Measurements from ENCODE around the gene SH3RF3. TPM values are rescaled to one million over a fixed set of nuclear protein-coding genes. Genes with fewer than 3 reads are reported as not detected.

Gene SH3RF3
- total RNA-seq, 2 donors from 2014 or later = 1.3 to 2.5 TPM

DNA sequence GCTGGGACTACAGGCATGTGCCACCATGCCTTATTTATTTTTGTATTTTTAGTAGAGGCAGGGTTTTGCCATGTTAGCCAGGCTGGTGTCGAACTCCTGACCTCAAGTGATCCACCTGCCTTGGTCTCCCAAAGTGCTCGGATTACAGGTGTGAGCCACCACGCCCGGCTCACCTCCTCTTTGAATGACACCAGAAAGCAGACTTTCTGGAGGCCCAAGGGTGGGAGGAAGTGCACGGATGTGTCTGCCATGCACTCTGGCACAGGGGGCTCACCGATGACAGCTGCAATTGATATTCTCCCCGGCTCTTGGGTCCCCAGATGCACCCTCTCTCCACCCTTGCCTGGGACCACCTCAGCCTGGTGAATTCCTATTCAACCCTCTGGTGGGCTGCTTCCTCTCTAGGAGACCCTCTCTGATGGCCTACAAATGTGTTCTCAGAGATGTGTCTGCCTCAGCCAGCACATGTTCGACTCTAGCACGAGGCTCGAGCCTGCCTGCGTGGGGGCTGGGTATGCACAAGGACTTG lies 397.5 kb downstream of the SH3RF3 start:
- H3K27ac ChIP-seq = no peak overlapping the region
- H3K27me3 ChIP-seq = no peaks in the 10 kb centered on the region
- no peaks in the 10 kb centered on the region for H3K9me3 ChIP-seq
- H3K9ac ChIP-seq (ENCODE audit: low read depth in 2 of 2, low read length in 2 of 2) = no peak overlapping the region
- H3K36me3 ChIP-seq = no peaks in the 10 kb centered on the region
- no peak for DNase-seq
- TF ChIP-seq, protein P1, sequence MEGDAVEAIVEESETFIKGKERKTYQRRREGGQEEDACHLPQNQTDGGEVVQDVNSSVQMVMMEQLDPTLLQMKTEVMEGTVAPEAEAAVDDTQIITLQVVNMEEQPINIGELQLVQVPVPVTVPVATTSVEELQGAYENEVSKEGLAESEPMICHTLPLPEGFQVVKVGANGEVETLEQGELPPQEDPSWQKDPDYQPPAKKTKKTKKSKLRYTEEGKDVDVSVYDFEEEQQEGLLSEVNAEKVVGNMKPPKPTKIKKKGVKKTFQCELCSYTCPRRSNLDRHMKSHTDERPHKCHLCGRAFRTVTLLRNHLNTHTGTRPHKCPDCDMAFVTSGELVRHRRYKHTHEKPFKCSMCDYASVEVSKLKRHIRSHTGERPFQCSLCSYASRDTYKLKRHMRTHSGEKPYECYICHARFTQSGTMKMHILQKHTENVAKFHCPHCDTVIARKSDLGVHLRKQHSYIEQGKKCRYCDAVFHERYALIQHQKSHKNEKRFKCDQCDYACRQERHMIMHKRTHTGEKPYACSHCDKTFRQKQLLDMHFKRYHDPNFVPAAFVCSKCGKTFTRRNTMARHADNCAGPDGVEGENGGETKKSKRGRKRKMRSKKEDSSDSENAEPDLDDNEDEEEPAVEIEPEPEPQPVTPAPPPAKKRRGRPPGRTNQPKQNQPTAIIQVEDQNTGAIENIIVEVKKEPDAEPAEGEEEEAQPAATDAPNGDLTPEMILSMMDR (IDR thresholded peaks at IDR 0.05) = no peak
- no peak overlapping the region for H3K4me3 ChIP-seq
- intact Hi-C loops (cut with DNase I) = no loop called here
- no peaks in the 10 kb centered on the region for H3K4me1 ChIP-seq

DNA sequence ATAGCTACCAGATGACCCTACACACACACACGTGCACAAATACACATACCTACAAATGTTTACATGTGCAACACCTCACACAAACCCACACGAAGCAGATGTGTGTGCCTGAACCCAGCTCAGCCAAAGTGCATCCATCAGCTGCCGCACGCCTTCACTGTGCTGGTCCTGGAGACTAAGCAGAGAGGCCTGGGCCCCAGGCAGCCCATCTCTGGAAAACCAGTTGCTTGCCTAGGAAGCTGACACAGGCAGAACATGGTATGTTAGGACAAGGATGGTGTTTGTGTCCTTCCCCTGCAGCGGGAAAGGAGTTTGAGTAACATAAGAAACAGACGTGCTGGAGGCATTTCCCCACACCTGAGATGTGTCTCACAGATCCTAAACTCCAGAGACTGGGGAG lies 398.1 kb downstream of the SH3RF3 start:
- TF ChIP-seq, protein P1 (IDR thresholded peaks at IDR 0.05) = no peak
- no peak for DNase-seq
- H3K4me3 ChIP-seq = no peak overlapping the region
- no peaks in the 10 kb centered on the region for H3K27me3 ChIP-seq
- H3K9ac ChIP-seq (ENCODE audit: low read depth in 2 of 2, low read length in 2 of 2) = no peak overlapping the region
- no peaks in the 10 kb centered on the region for H3K4me1 ChIP-seq
- H3K36me3 ChIP-seq = no peaks in the 10 kb centered on the region
- no peak overlapping the region for H3K27ac ChIP-seq
- intact Hi-C loops (cut with DNase I) = no loop called here
- no peaks in the 10 kb centered on the region for H3K9me3 ChIP-seq

DNA sequence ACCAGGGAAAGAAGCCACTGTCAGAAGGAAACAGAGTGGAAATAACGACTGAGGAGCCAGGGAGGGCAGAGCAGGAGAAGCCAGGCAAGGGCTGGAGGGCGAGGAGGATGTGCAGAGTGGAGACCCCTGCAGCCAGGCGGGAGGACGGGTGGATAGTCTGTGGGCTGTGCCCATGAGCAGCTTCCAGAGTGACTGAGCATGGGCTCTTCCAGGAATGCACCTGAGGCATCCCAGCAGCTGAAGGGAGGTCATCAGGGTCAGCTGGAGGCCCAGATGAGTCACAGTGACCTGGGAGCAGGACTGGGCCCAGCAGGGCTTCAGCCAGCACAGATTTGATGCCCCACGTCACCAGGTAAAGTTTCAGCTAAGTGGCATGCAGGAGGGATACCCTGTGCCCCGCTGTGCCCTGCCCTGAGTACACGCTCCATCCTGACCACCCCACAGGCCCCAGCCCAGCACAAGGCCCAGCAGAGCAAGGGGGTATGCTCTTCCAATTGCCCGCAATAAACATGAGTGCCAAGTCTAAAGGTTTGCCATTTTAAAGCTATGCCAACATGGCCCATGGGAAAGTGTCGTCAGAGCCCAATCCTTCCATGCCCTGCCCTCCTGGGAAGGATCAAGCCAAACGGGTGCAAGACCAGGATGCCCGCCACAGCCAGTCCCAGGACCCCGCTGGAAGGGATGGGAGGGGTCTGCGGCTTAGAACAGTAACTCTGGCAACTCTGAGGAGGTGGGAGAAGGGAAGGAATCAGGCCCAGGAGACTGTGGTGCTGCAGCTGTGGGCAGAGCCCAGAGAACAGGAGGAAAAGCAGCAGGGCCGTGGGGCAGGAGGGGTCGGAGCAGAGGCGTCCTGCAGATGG lies 399.1 kb downstream of the SH3RF3 start:
- no peaks in the 10 kb centered on the region for H3K27me3 ChIP-seq
- no peak overlapping the region for H3K27ac ChIP-seq
- H3K36me3 ChIP-seq = no peaks in the 10 kb centered on the region
- H3K9ac ChIP-seq (ENCODE audit: low read depth in 2 of 2, low read length in 2 of 2) = no peak overlapping the region
- no peaks in the 10 kb centered on the region for H3K9me3 ChIP-seq
- intact Hi-C loops (cut with DNase I) = no loop called here
- no peak for DNase-seq
- TF ChIP-seq, protein P1 (IDR thresholded peaks at IDR 0.05) = no peak
- H3K4me3 ChIP-seq = no peak overlapping the region
- no peaks in the 10 kb centered on the region for H3K4me1 ChIP-seq

DNA sequence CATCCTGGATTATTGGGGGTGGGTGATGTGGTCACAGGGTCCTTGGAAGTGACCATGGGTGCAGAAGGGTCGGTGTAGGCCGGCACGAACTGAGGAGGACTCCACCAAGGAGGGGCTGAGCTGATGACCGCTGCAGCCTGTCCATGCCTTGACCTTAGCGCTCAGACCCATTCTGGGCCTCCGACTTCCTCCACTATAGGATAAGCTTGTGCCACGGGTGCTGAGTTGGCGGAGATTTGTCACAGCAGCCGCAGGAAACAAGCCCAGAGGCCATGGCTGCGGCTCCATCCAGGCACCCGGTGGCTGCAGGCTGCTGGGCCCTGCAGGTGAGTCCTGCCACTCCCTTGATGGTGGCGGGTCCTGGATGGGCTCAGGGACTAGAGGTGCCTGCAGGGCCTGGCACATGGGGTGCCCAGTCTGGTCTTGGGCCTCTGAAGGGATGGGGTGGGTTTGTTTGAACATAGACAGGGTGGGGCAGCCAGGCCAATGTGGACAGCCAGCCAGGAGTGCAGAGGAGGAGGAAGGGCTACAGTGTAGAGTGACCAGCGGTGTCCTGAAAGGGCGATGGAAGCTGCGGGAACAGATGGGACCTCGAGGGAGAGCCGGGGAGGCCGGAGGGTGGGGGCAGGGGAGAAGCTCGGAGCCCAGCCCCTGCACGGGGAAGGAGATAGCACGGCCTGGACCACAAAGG lies 400.0 kb downstream of the SH3RF3 start:
- no peaks in the 10 kb centered on the region for H3K27me3 ChIP-seq
- no peaks in the 10 kb centered on the region for H3K4me1 ChIP-seq
- no peak overlapping the region for H3K4me3 ChIP-seq
- DNase-seq = no peak
- no peak overlapping the region for H3K9ac ChIP-seq (ENCODE audit: low read depth in 2 of 2, low read length in 2 of 2)
- intact Hi-C loops (cut with DNase I) = no loop called here
- no peaks in the 10 kb centered on the region for H3K36me3 ChIP-seq
- no peaks in the 10 kb centered on the region for H3K9me3 ChIP-seq
- no peak overlapping the region for H3K27ac ChIP-seq
- TF ChIP-seq, protein P1 (IDR thresholded peaks at IDR 0.05) = no peak

DNA sequence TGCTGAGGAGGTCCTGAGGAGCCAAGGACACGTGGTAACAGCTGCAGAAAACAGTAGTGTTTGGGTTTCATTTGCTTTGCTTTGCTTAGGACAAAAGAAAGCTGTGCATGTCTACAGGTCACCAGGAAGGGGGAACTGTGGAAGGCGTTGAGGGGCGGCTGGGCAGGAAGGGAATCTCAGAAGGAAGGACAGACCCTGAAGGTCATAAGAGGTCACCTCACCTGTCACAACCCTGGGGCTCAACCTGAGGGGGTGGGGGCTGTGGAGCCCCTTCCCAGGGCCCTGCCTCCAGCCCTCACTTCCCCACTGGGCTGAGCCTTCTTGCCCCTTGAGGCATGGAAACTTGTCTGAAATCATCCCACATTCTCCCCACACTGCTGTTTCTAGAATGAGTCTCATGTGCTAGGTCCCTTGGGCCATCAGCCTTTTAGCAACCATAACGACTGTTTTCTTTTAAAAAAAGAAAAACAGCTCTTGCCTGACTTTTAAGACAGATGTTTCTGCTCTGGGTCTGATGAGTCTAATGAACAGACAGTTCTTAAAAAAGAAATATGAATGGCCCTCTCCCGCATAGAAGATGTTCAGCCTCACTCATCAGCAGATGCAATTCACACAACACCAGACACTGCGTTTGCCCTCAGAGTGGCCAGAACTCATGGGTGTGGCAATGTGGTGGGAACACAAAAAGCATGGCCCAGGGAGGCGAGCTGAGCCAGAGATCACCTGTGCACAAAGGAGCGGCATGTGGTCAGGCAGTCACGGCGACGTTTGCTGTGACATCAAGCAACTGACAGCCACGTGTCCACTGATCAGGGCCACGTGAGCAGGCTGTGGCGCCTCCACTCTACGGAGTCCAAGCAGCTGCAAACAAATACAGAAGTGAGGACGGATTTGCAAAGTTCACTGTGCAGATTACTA lies 400.8 kb downstream of the SH3RF3 start:
- Histone ChIP-seq H3K9me3 (no peaks in the 10 kb centered on the region), H3K4me3 (no peak overlapping the region), H3K4me1 (no peaks in the 10 kb centered on the region), H3K27ac (no peak overlapping the region), H3K36me3 (no peaks in the 10 kb centered on the region), H3K27me3 (no peaks in the 10 kb centered on the region), H3K9ac (ENCODE audit: low read depth in 2 of 2, low read length in 2 of 2) (no peak overlapping the region)
- no peak for DNase-seq
- TF ChIP-seq, protein P1 (IDR thresholded peaks at IDR 0.05) = no peak
- intact Hi-C loops (cut with DNase I) = no loop called here
